ENCODE results near the gene ZNF423.

DNA sequence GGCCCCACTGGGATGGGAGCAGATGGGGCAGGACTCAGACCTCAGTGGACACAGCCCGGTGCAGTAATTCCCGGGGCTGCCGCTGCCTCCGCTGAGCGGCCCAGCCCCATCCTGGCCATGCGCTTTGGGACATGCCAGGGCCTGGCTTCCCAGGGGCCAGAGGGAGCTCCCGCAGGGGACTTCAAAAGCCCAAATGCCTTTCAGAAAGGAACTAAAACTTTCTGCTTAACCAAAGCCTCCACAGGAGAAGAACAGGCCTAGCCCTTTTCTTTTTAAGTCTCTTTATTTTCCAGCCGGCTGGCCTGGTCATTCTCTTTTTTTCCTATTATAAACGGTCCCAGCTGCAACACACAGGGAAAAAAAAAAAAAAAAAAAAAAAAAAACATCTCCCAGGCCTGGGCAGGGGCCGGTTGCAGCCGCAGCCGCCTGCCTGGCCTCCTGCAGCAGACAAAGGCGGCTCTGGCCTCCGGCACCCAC, 10.7 kb upstream of the ZNF423 start:
- TF ChIP-seq EZH2 (IDR thresholded peaks at IDR 0.05; ENCODE audit: insufficient read depth, poor library complexity, severe bottlenecking), result no peak
- no peak for TF ChIP-seq EZH2phosphoT487 (IDR thresholded peaks at IDR 0.05; ENCODE audit: insufficient read depth, low read depth)

Data from GM23248 (cell line).